Panc1 (cell line): ENCODE measurements around the gene GOSR1. TPM values are rescaled to one million over a fixed set of nuclear protein-coding genes. Genes with fewer than 3 reads are reported as not detected.

Experiments used
- ATAC-seq: fragments of 200-7000 bp; cut with Tn5 transposase; 2 replicates; pipeline ENCODE4 v1.9.1; 2020; ENCODE audit warnings: mild to moderate bottlenecking, moderate library complexity
- BruUV-seq: library from RNA; stranded (reverse); fragments of 400-500 nt; replicated peaks from 2 replicates; lab custom pipeline; 2021; lab: Mats Ljungman, UMichigan
- CTCF ChIA-PET: fragments of 300-600 bp; sonication (Branson Sonifier 250); formaldehyde crosslinking; loops from one replicate; lab custom pipeline; 2022; ENCODE audit warnings: antibody characterized with exemption; lab: Charles Lee
- POLR2A ChIA-PET: fragments of 300-600 bp; sonication (Branson Sonifier 250); formaldehyde crosslinking; loops from one replicate; lab custom pipeline; 2022; ENCODE audit warnings: antibody characterized with exemption; lab: Charles Lee
- DNase-seq: peaks from one replicate; pipeline ENCODE4 v3.0.0-alpha.2; 2010; ENCODE audit warnings: low read depth, low spot score
- H3K27ac ChIP-seq: 2 replicates; pipeline ENCODE4 v1.5.1; 2011; ENCODE audit warnings: mild to moderate bottlenecking, low read length, inconsistent platforms
- H3K27me3 ChIP-seq: fragments of 200-500 bp; sonication (Bioruptor generic); 2 replicates; pipeline ENCODE4 v1.6.0; 2014; ENCODE audit warnings: low read length, inconsistent platforms; ENCODE audit not compliant: control insufficient read depth, insufficient read depth
- H3K36me3 ChIP-seq: fragments of 200-500 bp; sonication (Bioruptor generic); 2 replicates; pipeline ENCODE4 v1.5.1; 2014; ENCODE audit warnings: inconsistent platforms, mild to moderate bottlenecking, low read length, moderate library complexity; ENCODE audit not compliant: control insufficient read depth, insufficient read depth
- H3K4me1 ChIP-seq: 2 replicates; pipeline ENCODE4 v1.5.1; 2011; ENCODE audit warnings: inconsistent platforms, mild to moderate bottlenecking, low read length, moderate library complexity; ENCODE audit not compliant: control insufficient read depth, insufficient read depth
- H3K4me3 ChIP-seq, 2 experiments: 2 replicates each; pipeline ENCODE4 v1.5.1; 2011 to 2012; ENCODE audit warnings: low read depth in 2 of 2, low read length in 2 of 2, mild to moderate bottlenecking in 2 of 2, inconsistent platforms in 1 of 2, moderate library complexity in 1 of 2
- H3K9me3 ChIP-seq: fragments of 200-500 bp; sonication (Bioruptor generic); 2 replicates; pipeline ENCODE4 v1.5.1; 2014; ENCODE audit warnings: low read depth, mild to moderate bottlenecking, inconsistent platforms, low read length, moderate library complexity; ENCODE audit not compliant: control insufficient read depth, insufficient read depth
- CTCF ChIP-seq: fragments of 450-650 bp; IDR thresholded peaks from 2 replicates; pipeline ENCODE4 v1.5.1; 2017; ENCODE audit warnings: mild to moderate bottlenecking
- POLR2AphosphoS5 ChIP-seq: IDR thresholded peaks from 2 replicates; pipeline ENCODE4 v1.6.1; 2012; ENCODE audit warnings: mild to moderate bottlenecking, low read depth, low read length, moderate library complexity
- SIN3A ChIP-seq: IDR thresholded peaks from 2 replicates; pipeline ENCODE4 v1.6.1; 2012; ENCODE audit warnings: low read depth, mild to moderate bottlenecking, low read length, moderate library complexity, borderline replicate concordance; ENCODE audit not compliant: insufficient read depth
- TCF7L2 ChIP-seq: IDR thresholded peaks from 2 replicates; pipeline ENCODE4 v1.6.1; 2011; ENCODE audit warnings: mild to moderate bottlenecking, low read depth, low read length, inconsistent platforms
- in situ Hi-C: cut with HindIII; loops from 2 replicates; pipeline ENCODE4 v1.10.0; 2016; ENCODE audit warnings: low sequenced_read_pairs, low pct_unique_long_range_greater_than_20kb
- intact Hi-C: fragments of 100-400 bp; cut with micrococcal nuclease; formaldehyde crosslinking; loops from one replicate; pipeline ENCODE4 v1.10.0; 2022; ENCODE audit not compliant: unreplicated experiment
- total RNA-seq: library from RNA; stranded (reverse); gene quantifications from one replicate; pipeline ENCODE4 v1.2.1, GENCODE V29; 2021; ENCODE audit not compliant: unreplicated experiment
- TF ChIP-seq, protein P1 (sequence below), 2 experiments: IDR thresholded peaks; 2 replicates each; pipeline ENCODE4 v1.6.1; 2011 to 2012; ENCODE audit warnings: low read depth in 2 of 2, control low read depth in 1 of 2, low read length in 1 of 2, mild to moderate bottlenecking in 1 of 2, moderate library complexity in 1 of 2; ENCODE audit not compliant: insufficient read depth in 1 of 2

GOSR1 gene
- total RNA-seq, 1 experiment from 2014 or later, result 68.0 TPM

DNA sequence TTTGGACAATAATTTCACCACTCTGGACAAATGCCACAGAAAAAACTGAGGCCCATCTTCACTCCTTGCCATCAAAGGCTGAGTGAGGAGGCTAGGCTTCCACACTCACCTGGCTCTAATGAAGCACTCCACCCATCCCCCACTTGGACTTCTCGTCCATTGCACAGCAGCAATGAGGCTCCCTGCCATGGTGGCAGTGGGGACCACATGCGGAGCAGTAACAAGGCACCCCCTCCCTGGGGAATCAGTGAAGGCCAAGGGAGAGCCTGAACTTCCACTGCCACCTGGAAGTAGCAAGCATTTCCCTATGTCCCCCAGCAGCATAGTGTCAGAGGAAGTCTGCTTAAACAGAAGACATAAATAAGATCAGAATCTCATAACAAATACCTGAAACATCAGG is 2.0 kb upstream of the GOSR1 start:
- ATAC-seq, result no peak
- in situ Hi-C loops, result no loop called here
- Histone ChIP-seq H3K36me3 (no peaks in the 10 kb centered on the region; the same call in 1 of the 2 replicates), H3K27ac (no peak overlapping the region), H3K27me3 (no peaks in the 10 kb centered on the region), H3K4me3 (no peak overlapping the region), H3K4me1 (peaks cover 12% of the 10 kb centered on the region), H3K9me3 (no peaks in the 10 kb centered on the region)
- DNase-seq, result no peak
- TF ChIP-seq SIN3A (no peak), TCF7L2 (no peak), CTCF (no peak), POLR2AphosphoS5 (no peak)
- TF ChIP-seq, protein P1, sequence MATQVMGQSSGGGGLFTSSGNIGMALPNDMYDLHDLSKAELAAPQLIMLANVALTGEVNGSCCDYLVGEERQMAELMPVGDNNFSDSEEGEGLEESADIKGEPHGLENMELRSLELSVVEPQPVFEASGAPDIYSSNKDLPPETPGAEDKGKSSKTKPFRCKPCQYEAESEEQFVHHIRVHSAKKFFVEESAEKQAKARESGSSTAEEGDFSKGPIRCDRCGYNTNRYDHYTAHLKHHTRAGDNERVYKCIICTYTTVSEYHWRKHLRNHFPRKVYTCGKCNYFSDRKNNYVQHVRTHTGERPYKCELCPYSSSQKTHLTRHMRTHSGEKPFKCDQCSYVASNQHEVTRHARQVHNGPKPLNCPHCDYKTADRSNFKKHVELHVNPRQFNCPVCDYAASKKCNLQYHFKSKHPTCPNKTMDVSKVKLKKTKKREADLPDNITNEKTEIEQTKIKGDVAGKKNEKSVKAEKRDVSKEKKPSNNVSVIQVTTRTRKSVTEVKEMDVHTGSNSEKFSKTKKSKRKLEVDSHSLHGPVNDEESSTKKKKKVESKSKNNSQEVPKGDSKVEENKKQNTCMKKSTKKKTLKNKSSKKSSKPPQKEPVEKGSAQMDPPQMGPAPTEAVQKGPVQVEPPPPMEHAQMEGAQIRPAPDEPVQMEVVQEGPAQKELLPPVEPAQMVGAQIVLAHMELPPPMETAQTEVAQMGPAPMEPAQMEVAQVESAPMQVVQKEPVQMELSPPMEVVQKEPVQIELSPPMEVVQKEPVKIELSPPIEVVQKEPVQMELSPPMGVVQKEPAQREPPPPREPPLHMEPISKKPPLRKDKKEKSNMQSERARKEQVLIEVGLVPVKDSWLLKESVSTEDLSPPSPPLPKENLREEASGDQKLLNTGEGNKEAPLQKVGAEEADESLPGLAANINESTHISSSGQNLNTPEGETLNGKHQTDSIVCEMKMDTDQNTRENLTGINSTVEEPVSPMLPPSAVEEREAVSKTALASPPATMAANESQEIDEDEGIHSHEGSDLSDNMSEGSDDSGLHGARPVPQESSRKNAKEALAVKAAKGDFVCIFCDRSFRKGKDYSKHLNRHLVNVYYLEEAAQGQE (IDR thresholded peaks at IDR 0.05; ENCODE audit: insufficient read depth in 1 of 2, low read depth in 2 of 2, low read length in 1 of 2), result no peak
- BruUV-seq, result no TSS peak
- intact Hi-C loops, result no loop called here
- CTCF ChIA-PET, result no interaction called here
- POLR2A ChIA-PET, result interaction anchor here (0.6 kb wide), 1 partner anchor 134 kb away, joined by 10 read pairs; no protein-coding TSS in a partner anchor

GRCh38 chr17:30476726-30477082 is 504 bp upstream of the GOSR1 start:
- CTCF ChIA-PET, result interaction anchor here (0.9 kb wide), 1 partner anchor 24 kb away, joined by 3 read pairs; no protein-coding TSS in a partner anchor
- peaks cover 7% of the 10 kb centered on the region for H3K36me3 ChIP-seq
- POLR2A ChIA-PET, result interaction anchor here (0.7 to 1.6 kb wide), 2 partner anchors 124 to 255 kb away, joined by 4 read pairs; no protein-coding TSS in a partner anchor
- peak overlapping the region; percentile 98 for H3K27ac ChIP-seq
- H3K9me3 ChIP-seq, result no peaks in the 10 kb centered on the region
- peak overlapping the region; percentile 88 to 91 for H3K4me3 ChIP-seq
- DNase-seq (no peak), ATAC-seq (peak; percentile 52)
- peaks cover 12% of the 10 kb centered on the region for H3K4me1 ChIP-seq
- in situ Hi-C loops, result no loop called here
- H3K27me3 ChIP-seq, result no peaks in the 10 kb centered on the region
- TF ChIP-seq CTCF (no peak), POLR2AphosphoS5 (no peak), SIN3A (no peak), TCF7L2 (no peak)
- TF ChIP-seq, protein P1 (IDR thresholded peaks at IDR 0.05; ENCODE audit: insufficient read depth in 1 of 2, low read depth in 2 of 2, low read length in 1 of 2), result no peak
- BruUV-seq, result no TSS peak
- intact Hi-C loops, result no loop called here
